Smooth muscle cell (in vitro differentiated cells): ENCODE results near the gene MAP2K3. TPM values are rescaled to one million over a fixed set of nuclear protein-coding genes. Genes with fewer than 3 reads are reported as not detected.

ENCODE experiments used
- DNase-seq: peaks from one replicate; lab custom pipeline; 2025; ENCODE audit not compliant: unreplicated experiment; lab: John Stamatoyannopoulos, UW
- H2AFZ ChIP-seq: fragments of 200-600 bp; sonication (generic); 2 replicates; pipeline ENCODE4 v1.6.0; 2016; ENCODE audit warnings: antibody characterized with exemption, low read depth, mild to moderate bottlenecking
- H3F3A ChIP-seq: fragments of 200-600 bp; sonication (generic); 2 replicates; pipeline ENCODE4 v1.6.0; 2017; ENCODE audit warnings: antibody characterized with exemption, low read depth
- H3K27ac ChIP-seq: fragments of 200-600 bp; sonication (generic); 2 replicates; pipeline ENCODE4 v1.5.1; 2016; ENCODE audit warnings: low read depth, mild to moderate bottlenecking
- H3K27me3 ChIP-seq: fragments of 200-600 bp; sonication (generic); 2 replicates; pipeline ENCODE4 v1.6.1; 2016; ENCODE audit warnings: low read depth, mild to moderate bottlenecking
- H3K36me3 ChIP-seq: fragments of 200-600 bp; sonication (generic); 2 replicates; pipeline ENCODE4 v1.5.1; 2016; ENCODE audit warnings: low read depth
- H3K4me1 ChIP-seq: fragments of 200-600 bp; sonication (generic); 2 replicates; pipeline ENCODE4 v1.5.1; 2016; ENCODE audit warnings: low read depth
- H3K4me2 ChIP-seq: fragments of 200-600 bp; sonication (generic); 2 replicates; pipeline ENCODE4 v1.6.0; 2016; ENCODE audit warnings: mild to moderate bottlenecking
- H3K4me3 ChIP-seq: fragments of 200-600 bp; sonication (generic); 2 replicates; pipeline ENCODE4 v1.5.1; 2016; ENCODE audit warnings: mild to moderate bottlenecking
- H3K79me2 ChIP-seq: fragments of 200-600 bp; sonication (generic); 2 replicates; pipeline ENCODE4 v1.6.0; 2016; ENCODE audit warnings: low read depth, mild to moderate bottlenecking
- H3K9ac ChIP-seq: fragments of 200-600 bp; sonication (generic); 2 replicates; pipeline ENCODE4 v1.6.0; 2016; ENCODE audit warnings: low read depth
- H3K9me3 ChIP-seq: fragments of 200-600 bp; sonication (generic); replicated peaks from 2 replicates; pipeline ENCODE4 v1.5.1; 2016; ENCODE audit warnings: low read depth
- H4K20me1 ChIP-seq: fragments of 200-600 bp; sonication (generic); 2 replicates; pipeline ENCODE4 v1.6.0; 2016; ENCODE audit warnings: low read depth
- CTCF ChIP-seq: fragments of 200-600 bp; sonication (generic); IDR thresholded peaks from 2 replicates; pipeline ENCODE4 v1.5.1; 2017; ENCODE audit warnings: borderline replicate concordance, mild to moderate bottlenecking, antibody characterized with exemption; ENCODE audit not compliant: insufficient read depth, poor library complexity, severe bottlenecking
- WGBS: methylation state at CpG from one replicate; pipeline ENCODE4 v1.1.7; 2016; ENCODE audit warnings: low lambda C conversion rate; 5-methylcytosine and 5-hydroxymethylcytosine counted together
- polyA plus RNA-seq: library from polyadenylated mRNA; unstranded; fragments of >200 nt; fragmentation: Nextera tagmentation; extraction: Ambion mirVana; gene quantifications from 2 replicates; pipeline ENCODE4 v1.2.1, GENCODE V29; 2016
- total RNA-seq: library from RNA; depleted of rRNA; stranded (reverse); fragments of >200 nt; gene quantifications from 2 replicates; pipeline ENCODE4 v1.2.3, GENCODE V29; 2014

MAP2K3 gene
- total and polyA plus RNA-seq, 2 experiments from 2014 or later, result 14.2 to 53.8 TPM

- H2AFZ ChIP-seq, result no peak overlapping the region
- no peaks in the 10 kb centered on the region for H3K27me3 ChIP-seq
- H3K4me1 ChIP-seq, result no peaks in the 10 kb centered on the region
- no peak overlapping the region for H3K4me3 ChIP-seq
- WGBS, result 93% methylated on average over 13 of the region's 13 CpGs
- H3K79me2 ChIP-seq, result no peaks in the 10 kb centered on the region
- H3K9ac ChIP-seq, result no peak overlapping the region
- H3K4me2 ChIP-seq, result no peak overlapping the region
- DNase-seq, result no peak
- no peak overlapping the region for H3K27ac ChIP-seq
- H3F3A ChIP-seq, result no peaks in the 10 kb centered on the region
- TF ChIP-seq CTCF, result no peak
- no peaks in the 10 kb centered on the region for H3K9me3 ChIP-seq
- no peaks in the 10 kb centered on the region for H3K36me3 ChIP-seq
- no peaks in the 10 kb centered on the region for H4K20me1 ChIP-seq
These were observed 69.0 kb downstream of the MAP2K3 start for GRCh38 chr17:21353326-21354010.

GRCh38 chr17:21354796-21355385 is 70.4 kb downstream of the MAP2K3 start:
- TF ChIP-seq CTCF, result no peak
- H3F3A ChIP-seq, result no peaks in the 10 kb centered on the region
- H3K79me2 ChIP-seq, result no peaks in the 10 kb centered on the region
- no peaks in the 10 kb centered on the region for H4K20me1 ChIP-seq
- DNase-seq, result no peak
- H3K4me2 ChIP-seq, result no peak overlapping the region
- H3K9me3 ChIP-seq, result no peaks in the 10 kb centered on the region
- H3K27me3 ChIP-seq, result no peaks in the 10 kb centered on the region
- WGBS, result 94% methylated on average over 13 of the region's 13 CpGs
- H2AFZ ChIP-seq, result no peak overlapping the region
- H3K4me1 ChIP-seq, result peaks cover 3% of the 10 kb centered on the region
- no peak overlapping the region for H3K9ac ChIP-seq
- no peak overlapping the region for H3K4me3 ChIP-seq
- no peaks in the 10 kb centered on the region for H3K36me3 ChIP-seq
- H3K27ac ChIP-seq, result no peak overlapping the region

- Histone ChIP-seq H3K79me2 (no peaks in the 10 kb centered on the region), H4K20me1 (no peaks in the 10 kb centered on the region), H3K9me3 (no peaks in the 10 kb centered on the region), H3K9ac (no peak overlapping the region), H3K4me1 (peaks cover 7% of the 10 kb centered on the region), H3K36me3 (no peaks in the 10 kb centered on the region), H2AFZ (no peak overlapping the region), H3F3A (no peaks in the 10 kb centered on the region), H3K27ac (no peak overlapping the region), H3K27me3 (no peaks in the 10 kb centered on the region), H3K4me2 (no peak overlapping the region), H3K4me3 (no peak overlapping the region)
- WGBS, result 86% methylated on average over 12 of the region's 12 CpGs
- no peak for DNase-seq
- TF ChIP-seq CTCF, result no peak
These were observed 71.1 kb downstream of the MAP2K3 start for GRCh38 chr17:21355586-21355985.
